Measurements from ENCODE around the gene NBPF4. TPM values are rescaled to one million over a fixed set of nuclear protein-coding genes. Genes with fewer than 3 reads are reported as not detected.
"Not testable (repeated sequence)": the region's sequence is repeated elsewhere in the genome, so short reads cannot be mapped to it uniquely, and the experiment has no call there.

NBPF4 gene
- total RNA-seq, 1 experiment from 2014 or later, result not detected

DNA sequence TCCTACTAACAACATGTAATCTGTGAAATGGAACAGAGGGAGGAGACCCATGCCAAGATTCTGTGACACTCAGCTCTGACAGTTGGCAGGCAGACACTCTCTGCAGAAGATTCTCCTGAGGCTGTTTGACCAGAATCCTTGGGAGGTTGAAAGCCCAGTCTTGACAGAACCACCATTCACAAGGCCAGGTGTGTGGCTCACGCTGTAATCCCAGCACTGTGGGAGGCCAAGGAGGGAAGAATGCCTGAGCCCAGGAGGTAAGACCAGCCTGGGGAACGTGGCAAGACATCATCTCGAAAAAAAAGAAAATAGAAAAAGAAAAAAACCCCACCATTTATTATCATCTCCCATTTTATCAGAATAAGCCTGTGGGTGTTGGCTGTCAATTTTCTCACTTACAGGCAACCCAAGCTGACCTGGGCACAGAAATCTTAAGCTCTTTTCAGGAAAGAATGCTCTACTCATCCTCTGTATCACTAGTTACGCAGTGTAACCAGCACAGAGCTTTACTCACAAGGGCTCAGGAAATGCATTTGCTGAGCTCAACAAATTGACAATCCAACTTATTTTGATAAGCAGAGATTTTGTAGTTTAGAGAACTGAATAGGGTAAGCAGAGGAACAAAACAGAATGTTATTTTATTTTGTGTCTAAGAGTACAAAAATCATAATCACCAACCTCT is 16.8 kb upstream of the NBPF4 start:
- in situ Hi-C loops (cut with HindIII; ENCODE audit: low pct_unique_long_range_greater_than_20kb, low sequenced_read_pairs); H3K27me3 ChIP-seq (ENCODE audit: control insufficient read depth, insufficient read depth, low read length); BruUV-seq (replicated peaks); POLR2A ChIA-PET; H3K36me3 ChIP-seq (ENCODE audit: control insufficient read depth, insufficient read depth, low read length); H3K27ac ChIP-seq (ENCODE audit: low read length); ATAC-seq; H3K4me1 ChIP-seq (ENCODE audit: control insufficient read depth, insufficient read depth, low read length); intact Hi-C loops (cut with micrococcal nuclease; ENCODE audit: unreplicated experiment); CTCF ChIA-PET; H3K4me3 ChIP-seq (ENCODE audit: low read depth in 2 of 2, low read length in 2 of 2); DNase-seq (ENCODE audit: low read depth, low spot score); H3K9me3 ChIP-seq (ENCODE audit: control insufficient read depth, insufficient read depth, low read depth, low read length): not testable (repeated sequence)

DNA sequence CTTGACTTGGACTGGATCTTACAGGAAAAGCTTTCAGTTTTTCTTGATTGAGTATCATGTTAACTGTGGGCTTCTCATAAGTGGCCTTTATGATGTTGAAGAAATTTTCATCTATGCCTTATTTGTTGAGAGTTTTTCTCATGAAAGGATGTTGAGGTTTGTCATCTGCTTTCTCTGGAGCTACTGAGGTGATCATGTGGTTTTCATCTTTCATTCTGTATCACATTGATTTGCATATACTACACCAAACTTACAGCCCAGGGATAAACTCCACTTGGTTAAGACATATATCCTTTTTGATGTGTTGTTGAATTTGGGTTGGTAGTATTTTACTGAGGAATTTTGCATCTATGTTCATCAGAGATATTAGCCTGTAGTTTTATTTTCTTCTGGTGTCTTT is 11.6 kb upstream of the NBPF4 start:
- H3K4me3 ChIP-seq (ENCODE audit: low read depth in 2 of 2, low read length in 2 of 2); DNase-seq (ENCODE audit: low read depth, low spot score); H3K27ac ChIP-seq (ENCODE audit: low read length); H3K27me3 ChIP-seq (ENCODE audit: control insufficient read depth, insufficient read depth, low read length); H3K4me1 ChIP-seq (ENCODE audit: control insufficient read depth, insufficient read depth, low read length); in situ Hi-C loops (cut with HindIII; ENCODE audit: low pct_unique_long_range_greater_than_20kb, low sequenced_read_pairs); ATAC-seq; POLR2A ChIA-PET; intact Hi-C loops (cut with micrococcal nuclease; ENCODE audit: unreplicated experiment); H3K9me3 ChIP-seq (ENCODE audit: control insufficient read depth, insufficient read depth, low read depth, low read length); BruUV-seq (replicated peaks); CTCF ChIA-PET; H3K36me3 ChIP-seq (ENCODE audit: control insufficient read depth, insufficient read depth, low read length): not testable (repeated sequence)

DNA sequence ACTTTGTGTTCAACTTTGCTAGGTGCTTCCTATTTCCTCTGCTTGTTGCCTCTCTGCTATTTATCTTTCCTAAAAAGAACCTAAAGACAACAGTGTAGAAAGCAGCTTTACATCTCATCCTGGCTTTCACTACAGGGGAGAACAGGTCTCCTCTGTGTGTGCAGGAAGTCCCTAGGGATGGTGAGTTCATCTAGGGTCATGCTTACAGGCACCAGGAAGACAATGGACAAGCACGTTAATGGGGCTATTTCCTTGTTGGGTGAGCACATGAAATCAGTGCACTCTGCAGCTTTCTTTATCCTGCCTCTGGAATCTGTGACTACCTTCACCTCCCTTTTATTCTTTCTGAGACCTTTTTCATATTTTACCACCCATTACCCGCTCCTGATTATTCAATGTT is 4.5 kb downstream of the NBPF4 start:
- intact Hi-C loops (cut with micrococcal nuclease; ENCODE audit: unreplicated experiment); H3K36me3 ChIP-seq (ENCODE audit: control insufficient read depth, insufficient read depth, low read length); in situ Hi-C loops (cut with HindIII; ENCODE audit: low pct_unique_long_range_greater_than_20kb, low sequenced_read_pairs); H3K4me1 ChIP-seq (ENCODE audit: control insufficient read depth, insufficient read depth, low read length); ATAC-seq; H3K9me3 ChIP-seq (ENCODE audit: control insufficient read depth, insufficient read depth, low read depth, low read length); H3K27ac ChIP-seq (ENCODE audit: low read length); H3K27me3 ChIP-seq (ENCODE audit: control insufficient read depth, insufficient read depth, low read length); H3K4me3 ChIP-seq (ENCODE audit: low read depth in 2 of 2, low read length in 2 of 2); DNase-seq (ENCODE audit: low read depth, low spot score); BruUV-seq (replicated peaks); POLR2A ChIA-PET; CTCF ChIA-PET: not testable (repeated sequence)

DNA sequence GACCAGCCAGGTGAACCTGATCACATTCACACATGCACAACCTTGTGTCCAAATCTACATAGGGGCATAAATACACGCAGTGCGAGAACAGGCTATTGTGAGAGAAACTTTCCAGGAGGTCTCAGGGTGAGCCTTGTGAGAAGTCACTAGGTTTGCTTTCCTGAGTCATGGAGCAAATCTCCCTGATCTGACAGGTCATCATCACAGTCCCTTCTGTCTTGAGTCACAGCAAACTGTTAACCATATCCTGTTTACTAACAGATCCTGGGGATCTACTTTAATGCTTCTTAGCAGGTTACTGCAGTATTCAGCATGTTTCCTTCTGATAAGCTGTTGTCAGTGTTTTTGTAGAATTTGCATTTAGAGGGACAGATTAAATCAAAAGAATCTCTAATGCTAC is 8.6 kb downstream of the NBPF4 start:
- H3K4me1 ChIP-seq (ENCODE audit: control insufficient read depth, insufficient read depth, low read length); H3K36me3 ChIP-seq (ENCODE audit: control insufficient read depth, insufficient read depth, low read length); CTCF ChIA-PET; H3K4me3 ChIP-seq (ENCODE audit: low read depth in 2 of 2, low read length in 2 of 2); ATAC-seq; H3K27ac ChIP-seq (ENCODE audit: low read length); BruUV-seq (replicated peaks); in situ Hi-C loops (cut with HindIII; ENCODE audit: low pct_unique_long_range_greater_than_20kb, low sequenced_read_pairs); POLR2A ChIA-PET; H3K9me3 ChIP-seq (ENCODE audit: control insufficient read depth, insufficient read depth, low read depth, low read length); H3K27me3 ChIP-seq (ENCODE audit: control insufficient read depth, insufficient read depth, low read length); intact Hi-C loops (cut with micrococcal nuclease; ENCODE audit: unreplicated experiment); DNase-seq (ENCODE audit: low read depth, low spot score): not testable (repeated sequence)

DNA sequence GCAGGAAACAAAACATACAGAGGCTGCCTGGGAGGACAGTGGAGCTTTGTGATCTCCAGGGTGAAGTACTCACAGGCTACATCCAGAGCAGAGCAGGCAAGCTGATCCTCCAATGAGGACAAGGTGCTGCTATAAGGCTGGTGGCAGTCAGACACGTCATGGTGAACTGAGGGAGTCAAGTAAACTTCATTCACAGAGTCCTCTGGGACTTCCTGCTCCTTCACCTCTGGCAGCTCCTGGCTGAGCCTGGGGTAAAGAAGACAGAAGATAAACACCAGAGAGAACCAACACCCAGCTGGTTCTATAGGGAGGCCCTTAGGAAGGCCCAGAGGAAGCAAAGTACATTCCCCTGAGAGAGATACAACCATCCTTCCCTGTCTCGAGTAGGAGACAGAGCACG is 11.7 kb downstream of the NBPF4 start:
- POLR2A ChIA-PET; DNase-seq (ENCODE audit: low read depth, low spot score); H3K36me3 ChIP-seq (ENCODE audit: control insufficient read depth, insufficient read depth, low read length); CTCF ChIA-PET; ATAC-seq; BruUV-seq (replicated peaks); H3K27me3 ChIP-seq (ENCODE audit: control insufficient read depth, insufficient read depth, low read length); H3K27ac ChIP-seq (ENCODE audit: low read length); intact Hi-C loops (cut with micrococcal nuclease; ENCODE audit: unreplicated experiment); H3K4me3 ChIP-seq (ENCODE audit: low read depth in 2 of 2, low read length in 2 of 2); H3K9me3 ChIP-seq (ENCODE audit: control insufficient read depth, insufficient read depth, low read depth, low read length); in situ Hi-C loops (cut with HindIII; ENCODE audit: low pct_unique_long_range_greater_than_20kb, low sequenced_read_pairs); H3K4me1 ChIP-seq (ENCODE audit: control insufficient read depth, insufficient read depth, low read length): not testable (repeated sequence)

DNA sequence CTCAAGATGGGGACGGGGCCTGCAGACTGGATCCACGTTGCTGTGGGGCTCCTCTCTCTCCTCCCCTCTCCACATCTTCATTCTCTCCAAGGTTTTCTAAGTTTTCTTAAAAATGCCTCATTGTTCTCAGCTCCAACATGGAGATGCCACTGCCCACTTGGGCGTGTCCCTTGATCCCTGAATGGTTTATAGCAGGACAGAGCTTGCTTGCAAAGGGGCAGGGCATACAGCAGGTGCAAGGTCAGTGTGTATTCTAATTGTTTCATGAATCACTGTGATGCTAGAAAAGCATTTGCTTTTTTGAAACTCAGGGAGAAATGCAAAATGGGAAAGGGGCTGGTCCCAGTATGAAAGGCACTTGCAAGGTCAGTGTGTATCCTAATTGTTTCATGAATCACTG is 13.9 kb downstream of the NBPF4 start:
- H3K9me3 ChIP-seq (ENCODE audit: control insufficient read depth, insufficient read depth, low read depth, low read length); H3K4me1 ChIP-seq (ENCODE audit: control insufficient read depth, insufficient read depth, low read length); intact Hi-C loops (cut with micrococcal nuclease; ENCODE audit: unreplicated experiment); BruUV-seq (replicated peaks); H3K4me3 ChIP-seq (ENCODE audit: low read depth in 2 of 2, low read length in 2 of 2); H3K27me3 ChIP-seq (ENCODE audit: control insufficient read depth, insufficient read depth, low read length); ATAC-seq; CTCF ChIA-PET; DNase-seq (ENCODE audit: low read depth, low spot score); POLR2A ChIA-PET; H3K27ac ChIP-seq (ENCODE audit: low read length); H3K36me3 ChIP-seq (ENCODE audit: control insufficient read depth, insufficient read depth, low read length); in situ Hi-C loops (cut with HindIII; ENCODE audit: low pct_unique_long_range_greater_than_20kb, low sequenced_read_pairs): not testable (repeated sequence)

DNA sequence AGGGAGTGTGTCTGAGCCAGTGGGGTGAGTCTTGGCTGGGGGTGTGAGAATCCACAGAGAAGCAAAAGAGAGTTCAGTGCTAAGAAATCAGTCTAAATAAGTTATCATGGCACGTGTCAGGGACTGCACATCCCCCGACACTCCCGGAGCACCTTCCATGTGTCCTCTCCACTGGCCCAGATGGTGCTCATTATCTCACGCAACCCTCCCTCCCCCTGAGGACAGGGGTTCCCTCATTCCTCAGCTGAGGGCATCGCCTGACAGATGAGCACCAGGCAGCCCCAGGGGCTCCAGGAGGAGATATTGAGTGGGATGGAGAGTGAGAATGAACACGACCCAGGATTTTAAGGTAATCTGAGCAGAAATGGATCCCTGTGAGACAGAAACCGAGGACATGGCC is 16.1 kb downstream of the NBPF4 start:
- H3K27ac ChIP-seq (ENCODE audit: low read length); ATAC-seq; H3K36me3 ChIP-seq (ENCODE audit: control insufficient read depth, insufficient read depth, low read length); BruUV-seq (replicated peaks); DNase-seq (ENCODE audit: low read depth, low spot score); POLR2A ChIA-PET; H3K4me3 ChIP-seq (ENCODE audit: low read depth in 2 of 2, low read length in 2 of 2); H3K27me3 ChIP-seq (ENCODE audit: control insufficient read depth, insufficient read depth, low read length); H3K4me1 ChIP-seq (ENCODE audit: control insufficient read depth, insufficient read depth, low read length); in situ Hi-C loops (cut with HindIII; ENCODE audit: low pct_unique_long_range_greater_than_20kb, low sequenced_read_pairs); CTCF ChIA-PET; H3K9me3 ChIP-seq (ENCODE audit: control insufficient read depth, insufficient read depth, low read depth, low read length); intact Hi-C loops (cut with micrococcal nuclease; ENCODE audit: unreplicated experiment): not testable (repeated sequence)

DNA sequence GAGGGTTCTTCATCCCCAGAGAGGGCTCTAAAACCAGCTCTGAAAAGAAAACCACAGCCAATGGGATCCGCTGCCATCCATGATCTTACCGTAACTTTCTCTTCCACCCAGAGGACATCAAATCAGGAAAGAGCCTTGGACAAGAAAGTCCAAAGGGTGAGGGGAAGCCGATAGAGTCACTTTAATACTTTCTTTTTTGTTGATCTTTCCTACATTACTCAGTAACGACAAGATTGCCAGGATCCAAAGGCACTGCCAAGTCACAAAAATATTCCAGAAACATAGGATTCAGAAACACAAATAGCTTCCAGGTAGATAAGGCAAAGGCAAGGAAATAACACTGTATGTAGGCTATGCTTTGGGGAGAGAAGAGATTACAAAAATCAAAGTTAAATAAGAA is 17.0 kb downstream of the NBPF4 start:
- BruUV-seq (replicated peaks); ATAC-seq; H3K27me3 ChIP-seq (ENCODE audit: control insufficient read depth, insufficient read depth, low read length); in situ Hi-C loops (cut with HindIII; ENCODE audit: low pct_unique_long_range_greater_than_20kb, low sequenced_read_pairs); H3K9me3 ChIP-seq (ENCODE audit: control insufficient read depth, insufficient read depth, low read depth, low read length); H3K36me3 ChIP-seq (ENCODE audit: control insufficient read depth, insufficient read depth, low read length); POLR2A ChIA-PET; DNase-seq (ENCODE audit: low read depth, low spot score); H3K4me3 ChIP-seq (ENCODE audit: low read depth in 2 of 2, low read length in 2 of 2); CTCF ChIA-PET; H3K4me1 ChIP-seq (ENCODE audit: control insufficient read depth, insufficient read depth, low read length); intact Hi-C loops (cut with micrococcal nuclease; ENCODE audit: unreplicated experiment); H3K27ac ChIP-seq (ENCODE audit: low read length): not testable (repeated sequence)
